ENCODE data around the gene KCP.
A peak's percentile ranks its signal among the peaks of the same experiment; 100 is the strongest.

KCP gene

DNA sequence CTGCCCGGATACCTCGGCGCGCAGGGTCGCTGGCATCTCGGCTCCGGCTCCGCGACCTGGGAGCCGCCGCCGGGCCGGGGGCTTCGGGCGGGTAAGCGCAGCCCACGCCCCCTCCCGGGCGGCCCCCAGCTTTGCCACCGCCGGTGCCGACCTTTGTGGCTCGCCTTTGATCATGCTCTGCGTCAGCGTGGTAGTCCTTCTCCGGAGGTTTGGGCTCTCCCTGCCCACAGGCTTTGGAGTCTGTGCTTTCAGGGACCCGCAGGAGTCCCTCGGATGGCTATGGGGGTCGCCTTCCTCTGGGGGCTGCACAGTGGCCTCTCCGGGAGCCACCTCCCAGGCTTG lies 40.6 kb downstream of the KCP start:
- no peak for DNase-seq

DNA sequence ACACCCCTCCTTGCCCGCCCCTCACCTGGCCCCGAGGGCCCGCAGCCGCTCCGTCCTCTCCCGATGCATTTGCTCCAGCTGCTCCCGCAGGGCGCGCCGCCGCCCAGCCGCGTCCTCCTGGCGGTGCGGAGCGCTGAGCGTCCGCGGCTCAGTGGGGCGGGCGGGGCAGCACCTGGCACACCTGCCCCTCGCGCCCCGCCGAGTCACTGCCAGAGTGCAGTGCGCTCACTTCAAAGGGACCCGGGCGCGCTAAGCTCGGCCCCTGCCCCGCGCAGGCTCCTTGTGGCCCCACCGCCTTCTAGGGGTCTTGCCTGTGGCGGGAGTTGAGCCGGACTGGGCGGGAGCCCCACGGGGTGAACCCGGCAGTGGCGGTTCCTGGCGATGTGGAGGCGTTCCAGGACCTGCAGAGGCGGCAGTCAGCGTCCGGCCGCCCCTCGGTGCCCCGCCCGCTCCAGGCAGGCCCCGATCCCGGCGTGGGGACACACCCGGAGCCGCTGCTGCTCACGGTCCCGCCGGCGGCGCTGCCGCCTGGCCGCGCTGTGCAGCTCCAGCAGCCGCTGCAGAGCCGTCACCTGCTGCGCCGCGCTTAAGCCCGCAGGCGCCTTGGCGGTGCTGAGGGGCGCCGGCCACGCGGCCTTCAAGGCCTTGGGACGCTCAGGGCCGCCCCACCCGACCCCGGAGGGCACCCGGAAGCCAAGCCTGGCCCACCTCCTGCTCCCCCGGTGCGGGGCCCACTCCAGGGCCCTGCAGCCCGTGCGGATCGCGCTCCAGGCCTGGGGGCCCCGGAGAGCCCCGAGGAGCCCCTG lies 41.2 kb downstream of the KCP start:
- DNase-seq, result peak; percentile 71

DNA sequence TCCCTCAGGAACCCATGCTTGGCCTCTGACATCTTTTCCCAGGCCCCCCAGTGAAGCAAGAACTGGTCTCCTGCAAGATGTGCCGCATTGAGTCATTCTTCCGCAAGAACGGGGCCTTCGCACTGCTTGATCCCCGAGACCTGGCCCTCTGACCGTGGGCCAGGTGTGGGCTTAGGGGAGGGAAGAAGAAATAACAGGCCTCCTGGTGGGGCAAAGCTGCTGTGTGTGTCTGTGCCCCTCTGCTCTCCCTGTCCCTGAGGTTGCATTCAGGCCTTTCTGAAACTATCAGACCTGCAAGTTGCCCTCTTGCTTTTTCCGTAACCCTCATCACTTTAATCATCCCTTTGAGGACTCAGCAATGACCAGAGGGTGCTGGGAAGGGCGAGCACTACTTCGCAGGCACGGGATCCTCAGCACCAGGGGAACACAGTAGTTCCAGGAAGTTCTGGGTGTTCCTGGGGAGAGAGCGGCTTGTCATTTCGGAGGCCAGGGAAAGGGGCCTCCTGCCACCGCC lies 41.8 kb downstream of the KCP start:
- DNase-seq, result no peak

DNA sequence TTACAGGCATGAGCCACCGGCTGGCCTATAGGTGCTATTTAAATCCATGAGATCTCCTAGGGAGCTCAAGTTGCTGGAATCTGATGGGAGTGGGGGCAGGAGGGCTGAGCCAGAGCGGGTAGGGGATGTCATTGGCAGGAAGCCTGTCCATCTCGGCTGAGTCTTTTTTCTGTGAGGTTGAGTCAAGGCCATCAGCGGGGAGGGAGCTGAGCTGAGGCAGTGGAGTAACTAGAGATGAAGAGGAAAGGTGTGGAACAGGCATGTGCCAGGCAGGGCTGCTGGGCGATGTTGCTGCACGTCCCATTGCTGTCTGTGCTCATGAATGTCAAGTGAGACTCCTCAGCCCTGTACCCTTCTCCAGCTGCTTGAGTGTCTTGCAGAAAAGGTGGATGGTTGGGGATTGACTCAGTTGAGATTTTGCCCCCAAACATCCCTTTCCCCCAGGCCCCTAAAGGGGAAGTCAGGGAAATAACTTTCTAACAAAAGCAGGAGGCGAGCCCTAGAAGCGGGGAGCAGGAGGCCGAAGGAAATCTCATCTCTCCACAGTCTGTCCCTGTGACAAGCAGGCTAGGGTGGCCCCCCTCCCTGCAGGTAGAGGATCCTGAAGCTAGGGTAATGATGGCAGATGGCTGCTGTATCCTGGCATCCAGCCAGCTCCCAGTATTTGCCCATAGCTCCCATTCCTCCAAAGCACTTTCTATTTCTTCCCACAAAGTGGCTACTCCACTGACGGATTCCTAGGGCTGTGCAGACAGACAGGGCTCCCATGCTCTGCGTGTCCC lies 42.5 kb downstream of the KCP start:
- peak; percentile 94 for DNase-seq

DNA sequence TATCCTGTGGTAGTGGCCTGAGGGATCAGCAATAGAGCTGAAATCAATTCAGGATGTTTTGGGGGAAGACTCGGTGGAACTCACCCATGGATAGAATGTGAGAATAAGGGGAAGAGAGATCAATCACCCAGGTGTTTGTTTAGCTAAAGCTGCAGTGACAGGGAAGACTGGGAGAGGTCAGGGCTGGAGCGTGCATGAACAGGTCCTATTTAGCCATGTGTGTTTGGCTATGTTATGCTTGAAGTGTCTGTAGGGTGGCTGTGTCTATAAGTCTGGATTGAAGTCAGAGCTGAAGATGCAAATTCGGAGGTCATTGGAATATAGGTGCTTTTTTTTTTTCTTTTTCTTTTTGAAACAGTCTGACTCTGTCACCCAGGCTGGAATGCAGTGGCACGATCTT lies 43.3 kb downstream of the KCP start:
- no peak for DNase-seq

DNA sequence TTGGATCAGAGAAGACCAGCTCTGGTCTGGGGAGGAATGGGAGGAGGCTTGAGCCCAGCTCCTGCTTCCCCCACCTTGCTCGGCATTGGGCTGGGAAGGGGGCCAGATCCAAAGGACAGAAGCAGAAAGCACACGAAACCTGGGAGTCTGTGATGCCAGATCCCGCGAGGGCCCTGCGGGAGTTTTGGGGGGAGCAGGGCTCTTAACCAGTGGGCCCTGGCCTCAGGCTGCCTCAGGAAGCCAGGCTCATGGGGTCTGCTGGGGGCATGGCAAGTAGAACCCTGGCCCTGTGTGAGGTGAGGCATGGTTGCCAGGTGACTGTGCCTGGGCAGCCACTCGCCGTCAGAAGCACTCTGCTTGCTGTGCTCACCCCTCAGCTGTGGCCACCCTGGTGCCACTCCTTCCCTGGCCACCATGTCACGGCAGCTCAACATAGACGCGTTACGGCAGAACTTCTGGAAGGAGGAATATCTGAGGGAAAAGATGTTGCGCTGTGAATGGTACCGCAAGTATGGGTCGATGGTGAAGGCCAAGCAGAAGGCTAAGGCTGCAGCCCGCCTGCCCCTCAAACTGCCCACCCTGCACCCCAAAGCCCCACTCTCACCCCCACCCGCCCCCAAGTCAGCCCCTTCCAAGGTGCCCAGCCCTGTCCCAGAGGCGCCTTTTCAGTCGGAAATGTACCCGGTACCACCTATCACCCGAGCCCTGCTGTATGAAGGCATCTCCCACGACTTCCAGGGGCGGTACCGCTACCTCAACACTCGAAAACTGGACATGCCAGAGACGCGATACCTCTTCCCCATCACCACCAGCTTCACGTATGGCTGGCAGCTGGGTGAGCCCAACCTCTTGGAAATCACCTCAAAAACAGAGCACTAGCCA lies 44.3 kb downstream of the KCP start:
- DNase-seq, result no peak

DNA sequence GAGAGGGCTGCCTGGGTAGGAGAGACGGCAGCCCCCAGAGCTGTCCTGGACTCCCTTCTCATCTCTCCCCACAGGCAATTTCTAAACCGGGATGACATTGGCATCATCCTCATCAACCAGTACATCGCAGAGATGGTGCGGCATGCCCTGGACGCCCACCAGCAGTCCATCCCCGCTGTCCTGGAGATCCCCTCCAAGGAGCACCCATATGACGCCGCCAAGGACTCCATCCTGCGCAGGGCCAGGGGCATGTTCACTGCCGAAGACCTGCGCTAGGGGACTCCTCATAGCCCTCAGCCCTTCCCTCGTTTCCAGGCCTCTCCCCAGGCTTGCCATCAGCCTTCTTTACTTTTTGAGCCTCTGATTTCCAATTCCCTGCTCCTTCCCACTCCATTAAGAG lies 45.2 kb downstream of the KCP start:
- no peak for DNase-seq

DNA sequence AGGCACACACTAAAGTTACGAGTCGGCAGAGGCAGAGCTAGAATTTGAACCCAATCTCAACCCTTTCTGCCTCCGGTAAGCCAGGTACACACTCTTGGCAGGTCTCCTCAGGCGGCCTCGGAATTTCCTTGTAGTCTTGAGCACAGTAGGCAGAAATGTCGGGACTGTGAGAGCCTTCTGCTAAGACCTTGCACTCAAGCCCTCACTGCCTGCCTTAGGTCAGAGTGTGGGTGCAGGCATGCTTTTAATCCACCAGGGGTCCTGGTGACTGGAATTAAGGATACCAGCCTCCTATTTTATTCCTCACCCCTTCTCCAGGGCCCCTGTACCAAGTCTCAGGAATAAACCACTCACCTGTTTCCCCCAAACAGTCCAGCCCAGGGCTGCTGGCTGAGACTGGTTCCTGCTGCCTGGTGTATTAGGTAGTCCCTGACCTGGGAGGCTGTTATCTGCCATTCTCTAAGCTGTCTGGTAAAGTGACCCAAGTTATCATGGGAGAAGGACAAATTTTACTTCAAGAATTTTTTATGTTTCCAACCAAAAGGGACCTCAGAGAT lies 47.0 kb downstream of the KCP start:
- peak; percentile 85 for DNase-seq

DNA sequence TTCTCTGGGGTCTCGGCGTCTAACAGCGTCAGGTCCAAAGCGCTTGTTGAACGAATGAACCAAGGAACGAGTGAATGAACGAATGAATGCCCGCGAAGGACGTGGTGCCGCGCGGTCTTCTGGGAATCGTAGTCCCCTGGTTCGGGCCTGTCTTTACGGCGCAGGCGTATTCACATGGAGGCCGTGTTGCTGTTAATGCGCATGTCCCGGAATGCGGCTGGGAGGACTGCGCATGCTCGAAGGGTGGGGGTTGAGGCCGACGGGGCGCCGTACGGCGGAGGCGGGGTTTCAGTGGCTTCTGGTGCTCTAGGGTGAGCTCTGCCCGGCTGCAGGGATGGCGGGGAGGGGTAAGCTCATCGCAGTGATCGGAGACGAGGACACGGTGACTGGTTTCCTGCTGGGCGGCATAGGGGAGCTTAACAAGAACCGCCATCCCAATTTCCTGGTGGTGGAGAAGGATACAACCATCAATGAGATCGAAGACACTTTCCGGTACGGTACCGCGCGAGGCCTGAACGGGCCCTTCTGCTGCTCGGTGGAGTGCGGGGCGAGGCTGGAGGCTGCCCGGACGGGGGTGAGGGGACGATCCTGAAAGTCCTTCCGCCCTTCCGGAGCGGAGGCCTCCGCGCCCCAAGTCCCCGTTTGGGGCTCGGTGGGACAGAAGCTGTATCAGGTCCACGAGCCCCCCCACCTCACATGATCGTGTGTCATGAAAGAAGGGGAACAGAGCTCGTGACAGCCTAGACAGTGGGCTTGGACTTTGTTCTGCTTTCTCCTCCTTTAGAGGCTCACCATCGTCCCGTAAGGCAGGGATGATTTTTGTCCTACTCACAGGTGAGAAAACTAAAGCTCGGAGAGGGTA lies 47.7 kb downstream of the KCP start, which contains the start of gene ATP6V1F:
Gene ATP6V1F (plus strand): TSS at position 286 of the 862 bp plus-strand sequence. CDS start 49 bp downstream, at position 335.
- peak; percentile 99 for DNase-seq

DNA sequence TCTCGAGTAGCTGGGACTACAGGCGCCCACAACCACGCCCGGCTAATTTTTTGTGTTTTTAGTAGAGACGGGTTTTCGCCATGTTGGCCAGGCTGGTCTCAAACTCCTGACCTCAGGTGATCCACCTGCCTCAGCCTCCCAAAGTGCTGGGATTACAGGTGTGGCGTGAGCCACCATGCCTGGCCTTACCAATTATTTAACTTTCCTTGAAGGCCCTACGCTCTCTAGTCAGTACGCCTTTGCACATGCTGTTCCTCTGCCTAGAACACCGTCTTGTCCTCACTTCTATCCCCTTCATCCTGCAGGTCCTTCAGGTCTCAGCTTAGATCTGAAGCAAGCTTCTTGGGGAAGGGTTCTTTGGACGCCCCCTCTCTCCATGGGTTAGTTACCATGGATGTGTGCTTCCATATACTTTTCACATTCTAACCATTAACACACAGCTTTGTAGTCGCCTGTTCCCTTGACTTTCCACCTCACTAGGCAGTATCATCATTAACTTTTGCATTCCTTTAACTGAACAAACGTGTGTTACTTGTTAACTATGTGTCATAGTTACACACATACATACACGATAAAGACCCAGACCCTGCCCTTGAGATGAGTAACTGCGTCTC lies 48.4 kb downstream of the KCP start:
- no peak for DNase-seq

DNA sequence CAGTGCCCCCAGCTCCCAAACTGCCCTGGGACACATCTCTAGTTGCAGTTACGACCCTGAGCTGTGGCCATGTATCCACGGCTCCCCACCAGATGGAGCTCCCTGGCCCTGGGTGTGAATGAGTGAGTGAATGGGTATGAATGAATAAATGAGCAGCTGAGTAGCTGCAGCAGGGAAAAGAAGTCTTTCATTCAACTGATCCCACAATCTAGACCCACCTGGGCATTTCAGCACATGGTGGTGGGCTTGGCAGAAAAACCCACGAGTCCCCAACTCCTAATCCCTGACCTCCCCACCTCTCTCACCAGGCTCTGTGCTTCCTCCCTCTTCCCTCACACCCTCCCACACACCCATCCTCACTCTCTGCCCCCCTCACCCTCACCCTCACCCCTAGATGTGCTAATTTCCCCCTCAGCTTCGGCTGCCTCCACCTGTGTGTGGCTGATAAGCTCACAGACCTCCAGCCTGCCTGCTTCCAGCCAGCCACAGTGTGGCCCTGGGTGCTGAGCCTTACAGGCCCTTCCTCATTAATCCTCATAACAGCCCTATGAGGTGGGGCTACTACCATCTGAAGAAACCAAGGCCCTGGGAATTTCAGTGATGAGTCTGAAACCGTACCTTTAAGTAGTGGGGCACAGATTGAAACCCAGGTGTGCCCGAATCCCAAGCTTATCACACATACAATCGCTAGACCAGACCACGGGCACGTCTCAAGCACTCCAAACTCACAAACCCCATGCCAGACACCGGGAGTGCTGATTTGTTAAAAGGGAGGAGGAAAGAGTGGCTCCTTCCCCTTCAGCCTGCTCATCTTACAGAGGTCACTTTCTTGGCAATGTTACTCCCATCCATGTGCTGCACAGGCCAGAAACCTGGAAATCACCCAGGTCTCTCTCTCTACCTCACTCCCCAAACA lies 50.1 kb downstream of the KCP start:
- DNase-seq, result peak; percentile 17

DNA sequence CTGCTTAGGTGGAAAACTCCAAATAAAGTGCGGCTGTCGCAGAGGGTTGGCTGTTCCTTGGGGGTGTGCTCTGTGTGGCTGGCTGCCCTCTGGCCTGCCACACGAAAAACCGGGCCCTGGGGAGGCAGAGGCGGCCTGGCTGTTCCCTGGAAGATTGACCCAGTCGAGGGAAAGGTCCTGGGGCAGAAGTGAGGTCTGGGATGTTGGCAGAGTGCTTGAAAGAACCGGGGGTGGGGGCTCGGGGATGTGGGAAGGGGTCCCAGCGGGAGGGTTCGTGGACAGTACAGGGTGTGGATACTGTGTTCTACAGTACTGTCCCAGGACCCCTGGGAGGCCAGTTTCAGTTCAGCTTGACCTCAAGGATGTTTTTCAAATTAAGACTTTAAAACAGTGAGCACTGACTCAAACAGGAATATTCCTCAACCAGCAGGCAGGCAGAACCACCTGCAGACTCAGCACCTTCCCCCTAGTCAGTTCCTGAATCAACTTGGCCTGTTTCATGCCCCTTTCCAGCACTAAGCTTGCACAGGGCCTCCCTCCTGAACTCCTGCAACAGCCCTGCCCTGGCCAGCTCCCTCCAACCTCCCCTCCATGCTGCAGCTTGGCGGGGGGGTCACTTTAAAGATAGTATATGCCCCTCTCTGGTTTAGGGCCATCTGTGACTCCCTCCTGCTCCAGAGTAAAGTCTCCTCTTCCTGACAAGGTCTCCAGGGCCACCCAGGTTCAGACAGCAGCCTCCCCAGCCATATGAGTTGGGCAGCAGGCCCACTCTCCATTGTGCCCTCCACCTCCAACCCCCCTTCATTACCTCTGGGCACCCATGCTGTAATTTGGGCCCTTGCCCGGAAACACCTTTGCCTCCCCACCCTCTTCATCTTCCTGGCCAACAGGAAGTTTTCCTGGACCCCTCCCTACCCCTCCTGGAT lies 51.0 kb downstream of the KCP start:
- no peak for DNase-seq

DNA sequence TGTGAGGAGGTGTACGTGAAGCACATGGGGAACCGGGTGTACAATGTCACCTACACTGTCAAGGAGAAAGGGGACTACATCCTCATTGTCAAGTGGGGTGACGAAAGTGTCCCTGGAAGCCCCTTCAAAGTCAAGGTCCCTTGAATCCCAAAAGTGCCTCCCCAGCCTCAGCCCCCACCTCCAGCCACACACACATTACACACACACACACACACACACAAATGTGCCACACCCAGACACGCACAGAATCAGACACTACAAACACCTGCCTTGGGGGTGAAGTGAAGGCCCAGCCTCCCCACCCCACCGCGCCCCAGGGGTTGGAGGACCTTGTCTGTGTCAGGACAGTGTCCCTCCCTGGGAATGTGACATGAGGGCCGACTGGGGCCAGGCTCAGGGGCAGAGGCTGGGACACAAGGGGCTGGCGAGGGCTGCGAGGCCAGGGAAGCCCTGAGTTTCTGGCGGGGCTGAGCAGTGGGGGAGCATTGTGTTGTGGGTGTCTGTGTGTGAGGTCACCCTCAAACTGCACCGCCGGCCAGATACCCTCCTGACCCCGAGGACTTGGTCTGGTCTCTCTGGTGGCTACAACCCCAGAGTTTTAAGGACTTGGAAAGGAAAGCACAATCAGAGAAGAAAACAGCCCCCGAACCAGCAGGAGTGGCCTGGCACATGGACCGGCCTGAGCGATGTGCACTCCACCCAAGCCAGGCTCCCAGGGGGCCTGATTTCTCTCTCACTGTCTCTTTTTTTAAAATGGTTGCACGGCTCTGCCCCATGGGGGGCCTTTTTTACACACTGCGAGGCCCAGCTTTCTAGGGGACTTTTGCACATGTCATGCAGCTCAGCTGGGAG lies 51.9 kb downstream of the KCP start:
- DNase-seq, result no peak

DNA sequence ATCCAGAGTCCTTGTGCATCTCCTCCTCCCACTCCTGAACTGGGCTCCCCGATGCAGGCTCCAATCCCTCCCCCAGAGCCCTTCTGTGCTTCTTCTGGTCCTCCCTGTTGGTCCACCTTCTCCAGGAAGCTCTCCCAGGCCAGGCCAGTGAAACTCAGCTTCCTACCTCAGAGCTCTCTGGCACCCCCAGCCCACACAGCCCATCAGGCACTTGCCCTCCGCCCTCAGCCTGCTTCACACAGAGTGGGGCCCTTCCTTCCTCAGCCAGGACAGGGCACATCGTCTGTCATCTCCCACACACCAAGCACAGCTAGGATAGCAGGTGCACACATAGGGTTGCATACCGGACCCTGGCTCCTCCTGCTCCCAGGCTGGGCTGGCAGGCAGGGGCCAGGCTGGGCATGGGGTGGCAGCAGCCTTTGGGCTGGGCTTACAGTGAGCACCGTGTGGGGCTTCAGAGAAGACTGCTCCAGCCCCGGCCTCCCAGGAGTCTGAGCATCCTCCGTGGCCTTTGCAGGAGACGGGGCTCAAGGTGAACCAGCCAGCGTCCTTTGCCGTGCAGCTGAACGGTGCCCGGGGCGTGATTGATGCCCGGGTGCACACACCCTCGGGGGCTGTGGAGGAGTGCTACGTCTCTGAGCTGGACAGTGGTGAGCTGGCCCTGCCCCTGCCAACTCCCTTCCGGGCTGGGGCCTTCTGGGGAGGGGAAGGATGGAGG lies 54.3 kb downstream of the KCP start:
- no peak for DNase-seq

DNA sequence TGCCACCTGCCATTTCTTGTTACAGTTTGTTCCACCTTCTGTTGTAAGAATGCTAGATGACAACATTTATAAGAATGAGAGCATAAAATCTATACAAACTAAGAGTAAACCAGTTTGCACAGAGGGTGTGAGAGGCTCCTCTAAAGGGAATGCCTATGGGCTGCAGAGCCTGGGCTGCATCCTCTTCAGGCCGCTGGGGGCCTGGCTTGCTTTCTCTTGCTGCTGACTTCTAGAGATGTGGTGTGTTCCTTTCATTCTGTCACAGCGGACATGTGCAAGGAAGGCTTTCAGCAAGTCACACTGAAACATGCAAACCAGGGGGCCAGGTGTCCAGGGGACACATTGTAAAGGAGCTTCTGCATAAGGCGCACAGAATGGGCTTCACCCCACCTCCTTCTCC lies 55.0 kb downstream of the KCP start:
- no peak for DNase-seq

DNA sequence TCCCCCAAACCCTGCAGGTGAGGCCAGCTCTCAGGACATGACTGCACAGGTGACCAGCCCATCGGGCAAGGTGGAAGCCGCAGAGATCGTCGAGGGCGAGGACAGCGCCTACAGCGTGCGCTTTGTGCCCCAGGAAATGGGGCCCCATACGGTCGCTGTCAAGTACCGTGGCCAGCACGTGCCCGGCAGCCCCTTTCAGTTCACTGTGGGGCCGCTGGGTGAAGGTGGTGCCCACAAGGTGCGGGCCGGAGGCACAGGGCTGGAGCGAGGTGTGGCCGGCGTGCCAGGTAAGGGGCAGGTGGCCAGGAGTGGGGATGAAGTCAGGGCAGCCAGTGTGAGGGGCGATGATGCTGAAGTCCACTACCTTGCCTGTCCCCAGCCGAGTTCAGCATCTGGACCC lies 56.1 kb downstream of the KCP start:
- no peak for DNase-seq

DNA sequence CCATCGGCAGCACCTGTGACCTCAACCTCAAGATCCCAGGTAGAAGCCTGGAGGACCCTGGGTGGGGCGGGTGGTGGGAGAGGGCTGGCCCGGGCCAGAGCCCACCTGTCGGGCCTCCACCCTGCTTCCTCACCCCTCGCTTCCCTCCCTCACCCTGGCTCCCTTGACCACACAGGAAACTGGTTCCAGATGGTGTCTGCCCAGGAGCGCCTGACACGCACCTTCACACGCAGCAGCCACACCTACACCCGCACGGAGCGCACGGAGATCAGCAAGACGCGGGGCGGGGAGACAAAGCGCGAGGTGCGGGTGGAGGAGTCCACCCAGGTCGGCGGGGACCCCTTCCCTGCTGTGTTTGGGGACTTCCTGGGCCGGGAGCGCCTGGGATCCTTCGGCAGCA lies 56.7 kb downstream of the KCP start:
- DNase-seq, result no peak
